Activated gamma-delta T cell treated with Interleukin-2 at 50 U/mL for 16 hours (primary cell): ENCODE measurements around the gene SUPT6H.

Experiments used
- DNase-seq: peaks from one replicate; pipeline ENCODE4 v3.0.0-alpha.2; 2020

SUPT6H gene

DNA sequence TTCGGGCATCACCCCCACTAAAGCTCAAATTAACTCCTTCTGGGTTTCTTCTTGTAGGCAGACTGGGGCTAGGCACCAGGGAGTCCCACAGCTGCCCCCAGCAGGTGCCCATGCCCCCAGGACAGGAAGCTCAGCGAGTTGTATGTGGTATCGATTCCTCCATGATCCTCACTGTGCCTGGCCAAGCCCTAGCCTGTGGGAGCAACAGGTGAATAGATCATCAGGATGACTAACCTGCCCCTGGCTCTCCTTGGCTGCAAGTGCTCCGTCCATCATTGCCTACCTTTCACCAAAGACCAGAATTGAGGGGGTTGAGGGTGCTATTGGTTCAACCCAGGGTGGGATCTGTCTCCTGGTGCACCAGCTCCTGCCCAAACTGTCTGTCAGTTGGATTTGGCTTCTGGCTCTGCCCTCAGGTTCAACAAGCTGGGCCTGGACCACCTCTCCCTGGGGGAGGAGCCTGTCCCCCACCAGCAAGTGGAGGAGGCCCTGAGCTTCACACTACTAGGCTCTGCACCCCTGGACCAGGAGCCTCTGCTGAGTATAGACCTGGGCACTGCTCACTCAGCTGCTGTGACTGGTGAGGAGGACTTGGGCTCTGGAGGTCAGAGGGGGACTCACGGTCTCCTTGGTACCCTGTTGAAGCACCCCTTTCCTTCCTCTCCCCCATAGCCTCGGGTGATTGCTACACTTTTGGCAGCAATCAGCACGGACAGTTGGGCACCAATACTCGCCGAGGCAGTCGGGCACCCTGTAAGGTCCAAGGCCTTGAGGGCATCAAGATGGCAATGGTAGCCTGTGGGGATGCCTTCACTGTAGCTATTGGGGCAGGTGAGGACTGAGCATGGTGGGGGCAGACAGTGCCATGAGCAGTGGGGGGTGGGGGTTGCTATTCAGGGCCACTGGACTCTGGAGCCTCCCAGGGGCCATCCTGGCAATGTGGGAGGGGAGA is 78.7 kb downstream of the SUPT6H start:
- no peak for DNase-seq

DNA sequence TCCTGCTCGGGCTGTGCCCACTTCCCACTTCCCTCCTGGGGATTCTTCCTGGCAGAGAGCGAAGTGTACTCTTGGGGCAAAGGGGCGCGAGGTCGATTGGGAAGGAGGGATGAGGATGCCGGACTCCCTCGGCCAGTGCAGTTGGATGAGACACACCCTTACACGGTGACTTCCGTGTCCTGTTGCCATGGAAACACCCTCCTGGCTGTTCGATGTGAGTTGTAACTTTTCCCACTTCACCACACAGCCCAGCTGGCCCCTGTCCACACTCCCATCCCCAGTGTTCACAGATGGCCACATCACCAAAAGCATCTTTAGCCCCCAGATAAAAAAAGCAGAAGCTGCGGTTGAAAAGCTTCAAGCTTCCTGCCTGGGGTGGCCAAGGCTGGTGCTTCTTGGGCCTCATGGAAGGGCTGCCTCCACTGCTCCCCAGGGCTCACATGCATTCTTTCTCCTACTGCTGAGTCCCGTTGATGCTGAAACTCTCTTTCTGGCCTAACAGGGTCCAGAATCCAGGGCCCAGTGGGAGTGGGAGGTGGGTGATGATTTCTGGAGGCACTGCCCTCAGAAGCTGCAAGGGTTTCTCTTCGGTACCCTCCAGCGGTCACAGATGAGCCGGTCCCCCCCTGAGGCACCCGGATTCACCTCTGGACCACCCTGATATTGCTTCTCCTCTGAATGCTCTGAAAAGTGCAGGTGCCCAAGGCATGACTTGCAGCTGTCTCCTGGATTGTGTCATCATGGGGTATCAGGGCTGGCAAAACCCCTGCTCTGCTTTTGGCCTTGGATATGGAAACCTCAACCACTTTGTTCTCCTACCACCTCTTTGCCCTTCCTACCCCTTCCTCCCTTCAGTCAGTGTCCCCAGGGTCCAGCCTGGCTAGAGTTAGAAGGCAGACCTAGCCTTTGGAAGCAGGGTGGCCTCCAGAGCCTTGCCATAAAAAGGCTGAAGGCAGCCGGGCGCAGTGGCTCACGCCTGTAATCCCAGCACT is 79.6 kb downstream of the SUPT6H start:
- no peak for DNase-seq

DNA sequence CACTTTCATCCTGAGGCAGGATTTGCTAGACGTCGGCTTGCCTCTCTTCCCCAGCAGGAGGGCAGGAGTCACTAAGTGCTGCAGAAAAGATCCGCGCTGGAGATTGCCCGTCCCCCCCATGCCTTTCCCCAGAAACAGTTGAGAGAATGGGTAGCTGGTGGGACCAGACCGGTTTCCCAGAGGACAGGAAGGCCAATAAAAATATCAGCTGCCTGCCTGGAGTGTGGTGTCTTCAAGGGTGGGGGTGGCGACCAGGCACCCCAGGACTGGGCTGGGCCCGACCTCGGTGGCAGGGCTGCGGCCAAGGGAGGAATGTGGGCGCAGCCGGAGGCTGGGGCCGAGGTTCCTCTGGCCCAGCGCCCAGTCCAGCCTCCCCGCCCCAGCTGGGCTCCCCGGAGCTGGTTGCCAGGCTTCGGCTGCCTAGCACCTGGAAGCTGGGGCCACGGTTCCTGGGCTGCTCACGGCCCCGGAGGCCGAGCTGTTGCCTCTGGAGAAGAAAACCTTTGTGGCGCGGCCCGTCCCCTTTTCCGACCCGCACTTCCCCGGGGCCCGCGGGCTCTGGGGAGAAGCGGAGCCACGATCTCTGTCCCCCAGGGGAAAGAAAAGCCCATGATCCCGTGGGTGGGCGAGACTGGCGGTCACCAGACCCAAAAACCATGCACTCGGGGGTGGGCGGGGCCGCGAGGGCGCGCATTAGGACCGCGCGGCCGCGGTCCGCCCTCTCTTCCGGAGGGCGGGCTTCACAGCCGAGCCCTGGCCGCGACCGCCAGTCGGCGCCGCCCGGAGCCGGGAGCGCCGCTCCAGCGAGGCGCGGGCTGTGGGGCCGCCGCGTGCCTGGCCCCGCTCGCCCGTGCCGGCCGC is 81.5 kb downstream of the SUPT6H start, which contains the start of gene TRAF4:
TSS of gene TRAF4 (plus strand) at position 769 of the 861 bp plus-strand sequence. CDS start 102 bp downstream, outside the sequence.
- peak; percentile 69 for DNase-seq

DNA sequence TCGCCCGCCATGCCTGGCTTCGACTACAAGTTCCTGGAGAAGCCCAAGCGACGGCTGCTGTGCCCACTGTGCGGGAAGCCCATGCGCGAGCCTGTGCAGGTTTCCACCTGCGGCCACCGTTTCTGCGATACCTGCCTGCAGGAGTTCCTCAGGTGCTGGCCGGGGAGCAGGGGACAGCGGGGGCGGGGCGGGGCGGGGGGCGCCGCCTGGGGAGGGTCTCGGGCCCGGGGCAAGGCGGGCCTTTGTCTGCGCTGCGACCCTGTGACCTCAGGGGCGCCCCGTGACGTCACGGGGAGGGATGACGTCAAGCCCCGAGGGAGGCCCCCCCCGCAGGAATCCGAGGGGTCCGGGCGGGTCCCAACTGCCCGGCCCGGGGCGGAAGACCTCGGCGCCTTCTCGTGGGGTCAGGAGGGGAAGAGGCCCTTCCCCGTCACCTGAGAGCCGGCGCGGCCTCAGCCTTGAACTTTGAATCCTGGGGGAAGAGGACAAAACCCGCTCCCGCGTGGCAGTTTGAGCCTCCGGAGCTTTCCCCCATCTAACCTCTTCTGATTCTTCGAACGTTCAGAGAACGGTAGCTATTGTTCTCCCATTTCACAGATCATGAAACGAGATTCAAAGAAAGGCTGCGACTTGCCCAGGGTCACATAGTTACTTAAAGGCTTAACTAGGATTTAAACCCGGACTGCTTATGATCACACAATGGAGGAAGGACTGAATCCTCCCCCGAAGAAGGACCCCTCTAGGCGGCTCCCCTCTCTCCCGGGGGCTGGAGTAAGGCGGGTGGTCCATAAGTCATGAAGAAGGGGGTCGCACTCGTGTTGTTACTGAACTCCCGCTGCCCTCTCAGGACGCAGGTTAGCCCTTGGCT is 82.3 kb downstream of the SUPT6H start:
- DNase-seq = peak; percentile 51

DNA sequence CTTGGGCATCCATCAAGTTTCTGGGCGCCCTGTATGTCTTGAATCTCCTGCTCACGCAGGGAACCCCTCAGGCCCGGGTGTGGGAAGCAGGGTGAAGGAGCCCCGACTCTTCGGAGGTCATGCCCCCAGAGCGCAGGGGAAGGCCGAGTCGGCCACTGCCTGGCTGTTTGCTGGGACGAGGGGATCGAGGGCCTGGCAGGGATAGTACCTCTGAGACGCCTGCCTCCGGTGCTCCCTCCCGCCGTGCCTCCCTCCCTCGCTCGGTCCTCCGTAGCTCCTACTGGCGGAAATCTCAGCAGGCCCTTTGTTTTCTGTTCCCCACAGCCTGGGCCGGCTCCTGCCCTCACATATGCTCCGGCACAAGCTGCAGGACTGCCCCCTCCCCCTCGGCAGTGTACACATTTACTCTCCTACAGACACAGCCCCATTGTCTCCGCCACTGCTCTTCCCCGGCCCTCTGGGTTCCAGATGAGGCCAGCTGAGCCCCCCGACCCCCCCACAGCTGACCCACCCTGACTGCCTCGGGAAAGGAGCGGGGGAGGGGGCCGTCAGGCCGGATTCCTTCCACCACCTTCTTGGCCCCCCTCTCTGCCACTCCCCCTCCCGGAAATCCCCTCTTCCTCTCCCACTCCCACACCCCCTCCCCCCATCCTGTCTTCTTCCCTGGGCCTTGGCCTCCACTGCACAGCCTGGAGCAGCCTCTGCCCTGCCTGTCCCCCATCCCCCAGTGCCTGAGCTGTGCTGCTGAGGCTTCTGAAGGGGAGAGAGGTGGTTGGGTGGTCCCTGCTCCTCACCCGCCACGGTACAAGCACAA is 83.2 kb downstream of the SUPT6H start:
- DNase-seq = no peak

DNA sequence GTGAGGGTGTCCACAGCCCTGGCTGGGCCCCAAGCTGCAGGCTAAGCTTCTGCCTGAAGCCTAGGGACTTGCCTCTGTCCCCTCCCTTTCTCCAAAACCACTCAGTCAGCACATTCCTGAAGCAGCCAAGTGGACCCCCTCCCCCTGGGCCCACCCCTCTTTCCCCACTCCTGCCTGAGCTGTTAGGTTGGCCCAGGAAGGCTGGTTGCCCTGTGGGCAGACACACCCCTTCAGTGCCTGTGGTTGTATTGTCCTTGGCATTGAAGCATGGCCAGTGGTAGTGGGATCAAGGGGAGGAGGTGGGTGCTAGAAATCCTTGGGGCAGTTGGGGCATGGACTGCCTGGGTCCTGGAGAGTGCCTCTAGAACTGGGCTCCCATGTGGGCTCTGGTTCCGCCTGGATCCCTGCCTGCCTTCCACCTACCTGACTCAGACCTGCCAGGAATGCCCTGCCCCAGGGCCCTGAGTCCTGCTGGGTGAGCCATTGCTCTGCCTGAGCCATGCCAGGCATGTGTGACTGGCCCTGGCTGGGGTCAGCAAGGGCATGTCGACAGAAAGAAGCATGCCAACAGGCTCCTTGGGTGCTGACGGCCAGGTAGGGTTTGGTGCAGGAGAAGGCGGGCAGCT is 83.9 kb downstream of the SUPT6H start:
- DNase-seq = no peak

DNA sequence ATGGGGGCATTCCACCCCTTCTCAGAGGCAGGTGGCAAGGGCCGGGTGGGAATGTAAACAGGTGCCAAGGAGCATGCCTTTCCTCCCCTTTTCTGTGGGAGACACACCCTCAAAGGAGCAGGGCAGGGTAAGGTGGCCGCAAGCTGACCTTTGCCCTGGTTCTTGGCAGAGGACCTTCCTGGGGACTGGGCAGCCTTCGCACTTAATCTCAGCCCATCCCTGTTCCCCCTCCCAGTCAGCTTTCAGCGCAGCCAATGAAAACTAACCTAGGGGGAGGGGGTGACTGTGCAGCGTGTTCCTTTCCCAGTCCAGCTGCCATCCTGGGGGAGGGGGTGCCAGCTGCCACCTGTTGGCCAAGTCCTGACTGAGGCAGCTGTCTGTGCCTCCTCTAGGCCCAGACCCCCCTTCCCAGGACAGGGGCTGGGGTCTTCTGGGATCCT is 84.6 kb downstream of the SUPT6H start:
- no peak for DNase-seq

DNA sequence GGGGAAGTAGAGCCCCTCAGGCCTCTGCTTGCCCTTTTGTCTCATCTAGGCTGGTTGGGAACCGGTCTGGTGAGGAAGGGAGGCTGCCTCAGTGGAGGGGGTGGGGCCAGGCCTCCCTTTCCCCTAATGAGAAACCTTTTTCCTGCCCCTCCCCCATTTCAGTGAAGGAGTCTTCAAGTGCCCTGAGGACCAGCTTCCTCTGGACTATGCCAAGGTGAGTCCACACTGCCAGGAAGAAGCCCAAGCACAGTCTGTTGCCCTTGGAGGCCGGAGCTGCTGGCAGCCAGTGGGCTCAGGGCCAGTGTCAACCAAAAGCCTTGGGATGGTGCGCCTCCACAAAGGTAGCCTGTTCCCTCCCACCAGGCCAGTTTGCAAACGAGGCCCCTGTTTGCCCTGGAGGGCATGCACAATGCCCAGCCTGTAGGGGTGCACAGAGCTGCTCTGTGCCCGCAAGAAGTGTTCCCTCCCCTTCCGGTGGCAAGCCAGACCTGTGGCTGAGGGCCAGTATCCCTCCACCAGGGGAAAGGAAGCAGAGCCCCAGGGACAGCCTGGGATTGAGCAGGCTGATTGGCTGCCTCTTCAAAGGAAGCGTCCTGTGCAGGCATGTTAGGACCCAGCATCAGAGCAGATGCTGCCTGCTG is 85.2 kb downstream of the SUPT6H start:
- DNase-seq = no peak

DNA sequence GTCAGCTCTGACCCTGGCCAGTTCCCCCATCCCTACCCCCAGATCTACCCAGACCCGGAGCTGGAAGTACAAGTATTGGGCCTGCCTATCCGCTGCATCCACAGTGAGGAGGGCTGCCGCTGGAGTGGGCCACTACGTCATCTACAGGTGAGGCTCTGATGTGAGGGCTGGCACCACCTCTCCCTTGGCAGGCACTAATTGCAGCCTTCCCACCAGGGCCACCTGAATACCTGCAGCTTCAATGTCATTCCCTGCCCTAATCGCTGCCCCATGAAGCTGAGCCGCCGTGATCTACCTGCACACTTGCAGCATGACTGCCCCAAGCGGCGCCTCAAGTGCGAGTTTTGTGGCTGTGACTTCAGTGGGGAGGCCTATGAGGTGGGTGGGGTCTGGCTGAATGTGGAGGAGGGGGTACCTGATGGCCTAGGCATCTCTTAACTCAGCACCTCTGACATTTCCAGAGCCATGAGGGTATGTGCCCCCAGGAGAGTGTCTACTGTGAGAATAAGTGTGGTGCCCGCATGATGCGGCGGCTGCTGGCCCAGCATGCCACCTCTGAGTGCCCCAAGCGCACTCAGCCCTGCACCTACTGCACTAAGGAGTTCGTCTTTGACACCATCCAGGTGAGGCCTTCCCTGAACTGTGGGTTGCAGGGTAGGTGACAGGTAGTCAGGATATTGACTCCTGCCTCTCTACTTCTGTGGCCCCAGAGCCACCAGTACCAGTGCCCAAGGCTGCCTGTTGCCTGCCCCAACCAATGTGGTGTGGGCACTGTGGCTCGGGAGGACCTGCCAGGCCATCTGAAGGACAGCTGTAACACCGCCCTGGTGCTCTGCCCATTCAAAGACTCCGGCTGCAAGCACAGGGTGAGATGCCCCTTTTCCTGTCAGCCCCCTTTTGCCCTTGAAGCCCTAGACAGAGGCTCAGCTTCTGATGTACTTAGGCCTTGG is 86.1 kb downstream of the SUPT6H start:
- no peak for DNase-seq

DNA sequence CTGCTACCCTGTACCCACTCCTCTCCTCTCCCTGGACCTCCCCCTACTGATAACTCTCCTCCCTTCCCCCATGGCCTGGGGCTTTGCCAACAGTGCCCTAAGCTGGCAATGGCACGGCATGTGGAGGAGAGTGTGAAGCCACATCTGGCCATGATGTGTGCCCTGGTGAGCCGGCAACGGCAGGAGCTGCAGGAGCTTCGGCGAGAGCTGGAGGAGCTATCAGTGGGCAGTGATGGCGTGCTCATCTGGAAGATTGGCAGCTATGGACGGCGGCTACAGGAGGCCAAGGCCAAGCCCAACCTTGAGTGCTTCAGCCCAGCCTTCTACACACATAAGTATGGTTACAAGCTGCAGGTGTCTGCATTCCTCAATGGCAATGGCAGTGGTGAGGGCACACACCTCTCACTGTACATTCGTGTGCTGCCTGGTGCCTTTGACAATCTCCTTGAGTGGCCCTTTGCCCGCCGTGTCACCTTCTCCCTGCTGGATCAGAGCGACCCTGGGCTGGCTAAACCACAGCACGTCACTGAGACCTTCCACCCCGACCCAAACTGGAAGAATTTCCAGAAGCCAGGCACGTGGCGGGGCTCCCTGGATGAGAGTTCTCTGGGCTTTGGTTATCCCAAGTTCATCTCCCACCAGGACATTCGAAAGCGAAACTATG is 87.0 kb downstream of the SUPT6H start:
- no peak for DNase-seq

DNA sequence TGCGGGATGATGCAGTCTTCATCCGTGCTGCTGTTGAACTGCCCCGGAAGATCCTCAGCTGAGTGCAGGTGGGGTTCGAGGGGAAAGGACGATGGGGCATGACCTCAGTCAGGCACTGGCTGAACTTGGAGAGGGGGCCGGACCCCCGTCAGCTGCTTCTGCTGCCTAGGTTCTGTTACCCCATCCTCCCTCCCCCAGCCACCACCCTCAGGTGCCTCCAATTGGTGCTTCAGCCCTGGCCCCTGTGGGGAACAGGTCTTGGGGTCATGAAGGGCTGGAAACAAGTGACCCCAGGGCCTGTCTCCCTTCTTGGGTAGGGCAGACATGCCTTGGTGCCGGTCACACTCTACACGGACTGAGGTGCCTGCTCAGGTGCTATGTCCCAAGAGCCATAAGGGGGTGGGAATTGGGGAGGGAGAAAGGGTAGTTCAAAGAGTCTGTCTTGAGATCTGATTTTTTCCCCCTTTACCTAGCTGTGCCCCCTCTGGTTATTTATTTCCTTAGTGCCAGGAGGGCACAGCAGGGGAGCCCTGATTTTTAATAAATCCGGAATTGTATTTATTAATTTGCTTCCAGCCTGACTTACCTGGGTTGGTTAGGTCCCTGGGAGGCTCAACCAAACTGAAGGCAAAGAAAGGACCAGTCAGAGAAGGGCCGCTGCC is 87.6 kb downstream of the SUPT6H start:
- no peak for DNase-seq

DNA sequence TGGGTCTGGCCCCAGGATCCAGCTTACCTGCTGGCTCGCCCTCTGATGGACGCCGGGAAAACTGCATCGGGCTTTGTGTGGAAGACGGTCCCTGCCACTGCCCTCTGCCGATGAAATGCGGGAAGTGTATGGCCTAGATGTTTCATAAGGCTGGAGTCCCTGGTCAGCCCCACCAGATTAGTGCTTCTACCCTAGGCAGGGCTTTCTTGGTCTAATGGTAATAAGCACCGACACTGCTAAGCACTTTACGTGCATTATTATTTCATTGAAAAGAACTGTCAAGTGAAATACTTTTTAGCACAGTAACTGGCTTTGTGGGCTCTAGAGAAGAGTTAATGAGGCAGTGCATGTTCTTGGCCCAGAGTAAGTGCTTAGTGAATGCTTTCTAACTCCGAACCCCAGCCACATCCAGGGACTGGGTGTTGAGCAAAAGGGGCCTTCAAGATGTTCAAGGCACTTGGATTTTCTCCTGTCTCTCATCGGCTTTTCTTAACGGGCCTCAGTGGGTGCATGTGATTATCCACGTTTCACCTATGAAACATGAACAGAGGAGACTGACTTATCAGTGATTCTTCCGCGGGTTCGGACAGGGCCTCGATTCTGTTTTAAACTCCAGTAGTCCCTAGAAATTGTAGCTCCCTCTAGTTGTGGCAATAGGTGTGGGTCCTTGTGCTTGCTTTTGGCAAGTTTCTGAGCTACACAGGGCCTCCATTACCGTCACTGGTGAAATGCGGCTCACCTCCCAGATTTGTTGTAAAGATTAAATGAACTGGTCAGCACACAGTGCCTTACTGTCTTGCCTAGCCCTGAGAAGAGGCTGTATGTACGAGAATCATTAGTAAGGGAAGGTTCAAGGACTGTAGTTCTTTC is 88.4 kb downstream of the SUPT6H start:
- peak; percentile 88 for DNase-seq

DNA sequence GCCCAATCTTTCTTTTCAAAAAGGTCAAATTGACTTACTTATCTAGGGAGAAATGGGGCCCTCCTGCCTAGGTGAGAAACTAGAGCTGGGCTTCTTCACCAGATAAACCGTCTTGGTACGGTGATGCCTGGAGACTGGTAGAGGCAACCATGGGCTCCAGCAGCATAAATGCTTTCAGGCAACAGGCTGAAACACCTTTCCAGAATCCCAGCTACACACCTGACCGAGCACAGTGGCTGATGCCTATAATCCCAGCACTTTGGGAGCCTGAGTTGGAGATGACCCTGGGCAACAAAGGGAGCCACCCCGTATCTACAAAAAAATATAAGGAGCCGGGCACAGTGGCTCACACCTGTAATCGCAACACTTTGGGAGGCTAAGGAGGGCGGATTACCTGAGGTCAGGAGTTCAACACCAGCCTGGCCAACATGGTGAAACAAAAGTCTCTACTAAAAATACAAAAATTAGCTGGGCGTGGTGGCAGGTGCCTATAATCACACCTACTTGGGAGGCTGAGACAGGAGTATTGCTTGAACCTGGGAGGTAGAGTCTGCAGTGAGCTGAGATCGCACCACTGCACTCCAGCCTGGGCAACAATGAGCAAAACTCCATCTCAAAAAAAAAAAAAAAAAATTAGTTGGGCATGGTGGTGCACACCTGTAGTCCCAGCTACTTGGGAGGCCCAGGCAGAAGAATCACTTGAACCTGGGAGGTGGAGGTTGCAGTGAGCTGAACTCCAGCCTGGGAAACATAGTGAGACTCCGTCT is 89.8 kb downstream of the SUPT6H start:
- no peak for DNase-seq
